Right ventricle myocardium superior (tissue), 1 donor: ENCODE data around the gene PTGDS. TPM values are rescaled to one million over a fixed set of nuclear protein-coding genes. Genes with fewer than 3 reads are reported as not detected.
A peak's percentile ranks its signal among the peaks of the same experiment; 100 is the strongest.

Experiments
- ATAC-seq: fragments of 200-7000 bp; cut with Tn5 transposase; one replicate; pipeline ENCODE4 v1.9.1; 2020; ENCODE audit warnings: mild to moderate bottlenecking; ENCODE audit not compliant: poor library complexity
- DNase-seq: peaks from one replicate; pipeline ENCODE4 v3.0.0-alpha.2; 2020
- intact Hi-C: fragments of 100-400 bp; cut with DNase I; formaldehyde crosslinking; loops from one replicate; pipeline ENCODE4 v1.11.2; 2022
- long read RNA-seq: library from polyadenylated mRNA; unstranded; transcript quantifications from one replicate; pipeline ENCODE4 v2.0.0, GENCODE V29; 2021
- total RNA-seq: library from RNA; stranded (reverse); fragmentation: NEBNext Ultra II Directional; extraction: Animal tissue kit (Norgen Biotek cat#: 25700); gene quantifications from one replicate; pipeline ENCODE4 v1.2.1, GENCODE V29; 2021
- donor health status: DM: no; HTN: yes; CAD: no; lungs with severe emphysema.

Gene PTGDS
- 6,152 TPM for total RNA-seq
- long read RNA-seq, transcript PTGDS-201 (3 exons, 921 nt): minor isoform, 9 of 5,899 reads
- long read RNA-seq, transcript PTGDS-202 (7 exons, 807 nt): major isoform, 5,458 of 5,899 reads
- long read RNA-seq, transcript PTGDS-209 (6 exons, 754 nt): minor isoform, 18 of 5,899 reads
- long read RNA-seq, partial matches to known transcripts: 47 of 5,899 reads
- long read RNA-seq, other reads (novel, unspliced or antisense): 365 of 5,899 reads

DNA sequence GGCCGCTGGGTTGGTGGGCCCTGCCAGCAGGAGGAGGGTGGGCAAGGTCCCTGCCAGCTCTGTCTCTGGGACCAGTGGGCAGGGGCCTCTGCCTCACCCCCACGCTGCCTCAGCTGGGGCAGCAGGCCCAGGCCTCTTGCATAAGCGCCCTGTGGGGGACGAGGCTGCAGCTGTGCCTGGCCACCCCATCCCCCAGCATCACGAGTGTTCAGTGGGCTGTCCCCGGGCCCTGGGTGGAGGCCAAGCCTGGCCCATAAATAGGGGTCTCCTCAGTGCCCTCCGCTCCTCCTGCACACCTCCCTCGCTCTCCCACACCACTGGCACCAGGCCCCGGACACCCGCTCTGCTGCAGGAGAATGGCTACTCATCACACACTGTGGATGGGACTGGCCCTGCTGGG, at the start of gene PTGDS:
PTGDS (plus strand) TSS at position 282 of the 400 bp plus-strand sequence; CDS start at position 357, 75 bp downstream.
- DNase-seq: peak; percentile 91
- ATAC-seq: peak; percentile 59
- intact Hi-C loops: loop anchor here (2.0 kb wide), 1 partner anchor 28 kb away; no protein-coding TSS in a partner anchor

DNA sequence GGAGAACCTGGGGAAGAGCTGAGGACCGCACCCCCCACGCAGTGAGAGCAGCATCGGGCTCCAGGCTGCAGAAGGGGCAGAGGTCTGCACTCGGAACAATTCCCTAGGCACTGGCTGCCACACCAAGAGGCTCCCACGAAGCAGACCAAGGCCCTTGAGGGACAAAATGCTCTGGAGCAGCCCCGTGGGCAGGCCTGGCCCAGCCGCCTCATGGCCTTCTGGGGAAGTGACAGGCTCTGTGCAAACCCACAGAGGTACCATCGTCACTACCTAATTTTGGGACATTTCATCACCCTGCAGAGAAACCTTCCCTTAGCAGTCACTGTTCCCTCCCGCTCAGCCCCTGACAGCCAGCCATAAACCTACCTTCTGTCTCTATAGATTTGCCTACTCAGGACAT, 48.7 kb upstream of the PTGDS start:
- no peak for DNase-seq
- ATAC-seq: peak; percentile 81
- intact Hi-C loops: no loop called here

DNA sequence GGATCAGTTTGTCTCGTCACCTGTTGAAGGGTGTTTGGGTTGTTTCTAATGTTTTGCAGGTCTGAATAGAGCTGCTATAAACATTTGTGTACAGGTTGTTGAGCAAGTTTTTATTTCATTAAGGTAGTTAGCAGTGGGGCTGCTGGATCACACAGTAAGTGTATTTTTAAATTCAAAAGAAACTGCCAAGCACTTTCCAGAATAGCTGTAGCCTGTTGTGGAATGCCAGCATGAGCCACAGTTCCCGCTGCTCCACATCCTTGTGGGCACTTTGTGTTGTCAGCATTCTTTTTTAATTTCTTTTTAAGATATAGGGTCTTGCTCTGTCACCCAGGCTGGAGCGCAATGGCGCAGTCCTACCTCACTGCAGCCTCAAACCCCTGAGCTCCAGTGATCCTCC, 47.3 kb upstream of the PTGDS start:
- ATAC-seq (peak; percentile 61), DNase-seq (no peak)
- intact Hi-C loops: no loop called here

DNA sequence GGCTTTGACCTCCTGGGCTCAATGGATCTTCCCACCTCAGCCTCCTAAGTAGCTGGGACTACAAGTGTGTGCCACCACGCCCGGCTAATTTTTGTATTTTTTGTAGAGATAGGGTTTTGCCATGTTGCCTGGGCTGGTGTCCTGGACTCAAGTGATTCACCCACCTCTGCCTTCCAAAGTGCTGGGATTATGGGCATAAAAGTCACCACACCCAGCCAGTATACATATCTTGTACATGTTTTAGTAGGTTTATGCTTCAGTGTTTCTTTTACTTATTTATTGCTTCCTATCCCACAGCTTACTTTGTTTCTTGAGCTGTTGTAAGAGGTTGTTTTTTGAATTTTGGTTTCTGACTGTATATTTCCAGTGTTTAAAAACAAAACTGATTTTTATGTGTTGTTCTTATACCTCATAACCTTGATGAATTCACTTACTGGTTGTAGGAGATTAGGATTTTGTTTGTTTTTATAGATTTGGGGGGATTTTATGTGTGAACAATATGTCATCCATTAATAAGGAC, 45.6 kb upstream of the PTGDS start:
- ATAC-seq (no peak), DNase-seq (no peak)
- intact Hi-C loops: no loop called here

DNA sequence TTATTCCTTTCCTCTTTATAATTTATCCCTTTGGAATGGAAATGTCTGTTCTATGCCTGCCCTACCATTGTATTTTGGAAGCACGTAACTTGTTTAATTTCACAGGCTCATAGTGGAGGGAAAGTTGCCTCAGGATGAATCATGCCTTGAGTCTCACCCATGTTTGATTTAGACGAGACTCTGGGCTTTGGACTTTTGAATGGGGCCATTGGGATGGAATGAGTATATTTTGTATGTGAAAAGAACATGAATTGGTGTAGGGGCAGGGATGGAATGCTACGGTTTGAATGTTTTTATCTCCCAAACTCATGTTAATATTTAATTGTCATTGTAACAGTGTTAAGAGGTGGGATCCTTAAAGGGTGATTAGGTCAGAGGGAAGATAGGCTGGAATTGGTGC, 43.0 kb upstream of the PTGDS start:
- ATAC-seq: no peak
- intact Hi-C loops: no loop called here
- DNase-seq: no peak

- ATAC-seq (no peak), DNase-seq (no peak)
- intact Hi-C loops: no loop called here
Measured at GRCh38 chr9:136935651-136936050, 41.7 kb upstream of the PTGDS start.

DNA sequence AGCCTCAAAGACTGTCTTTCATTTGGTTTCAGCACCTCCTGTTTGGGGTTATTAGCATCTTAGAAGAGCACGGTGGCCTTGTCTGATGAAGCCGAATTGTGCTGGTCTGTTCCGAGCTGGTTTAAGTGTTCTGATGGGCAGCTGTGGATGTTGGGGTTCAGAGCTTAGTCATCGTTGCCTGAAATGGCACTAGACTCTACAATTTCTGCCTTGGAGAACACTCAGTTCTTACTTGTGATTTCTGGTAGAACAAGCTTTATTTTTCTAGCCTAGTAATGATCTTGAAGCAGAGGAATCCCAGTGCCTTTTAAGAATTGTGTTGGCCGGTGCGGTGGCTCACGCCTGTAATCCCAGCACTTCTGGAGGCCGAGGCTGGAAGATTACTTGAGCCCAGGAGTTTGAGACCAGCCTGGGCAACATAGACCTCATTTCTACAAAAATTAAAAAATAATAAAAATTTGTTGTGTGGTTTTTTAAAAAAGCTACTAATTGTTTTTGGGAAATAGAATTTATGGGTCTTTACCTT, 40.6 kb upstream of the PTGDS start:
- intact Hi-C loops: no loop called here
- ATAC-seq: no peak
- no peak for DNase-seq

DNA sequence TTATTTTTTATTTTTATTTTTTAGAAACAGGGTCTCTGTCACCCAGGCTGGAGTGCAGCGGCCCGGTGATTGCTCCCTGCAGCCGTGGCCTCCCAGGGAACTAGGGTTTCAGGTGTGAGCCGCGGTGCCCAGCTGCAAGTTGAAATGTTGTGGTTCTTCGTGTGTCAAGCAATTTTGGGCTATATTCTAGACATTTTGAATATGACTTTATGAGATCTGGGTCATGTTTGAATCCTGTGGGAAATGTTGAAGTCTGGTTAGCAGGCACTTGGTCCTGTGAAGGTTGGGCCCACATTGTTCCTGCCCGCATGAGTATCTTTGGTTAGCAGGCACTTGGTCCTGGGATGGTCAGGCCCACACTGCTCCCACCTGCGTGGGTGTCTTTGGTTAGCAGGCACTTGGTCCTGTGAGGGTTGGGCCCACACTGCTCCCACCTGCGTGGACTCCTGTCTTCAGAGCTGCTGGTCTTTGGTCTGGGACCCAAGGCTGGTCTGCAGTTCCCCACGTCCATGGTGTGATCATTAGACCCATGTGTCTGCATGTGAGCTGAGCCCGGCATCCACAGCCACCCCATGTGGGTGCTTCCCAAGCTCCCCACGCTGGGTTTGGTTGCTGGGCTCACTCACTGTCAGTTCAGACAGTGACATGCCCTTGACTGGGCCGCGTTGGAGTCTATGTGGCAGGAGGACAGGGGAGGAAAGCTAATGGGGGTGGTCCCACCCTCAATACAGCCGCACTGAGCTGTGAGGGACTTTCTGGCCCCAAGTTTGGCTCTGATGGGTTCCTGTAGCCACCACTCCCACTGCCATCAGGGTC, 39.9 kb upstream of the PTGDS start:
- intact Hi-C loops: no loop called here
- no peak for DNase-seq
- ATAC-seq: no peak

GRCh38 chr9:136939431-136939995, 37.8 kb upstream of the PTGDS start:
- DNase-seq: peak; percentile 41
- intact Hi-C loops: no loop called here
- no peak for ATAC-seq

GRCh38 chr9:136939996-136940525, 37.2 kb upstream of the PTGDS start:
- ATAC-seq (peak; percentile 71), DNase-seq (peak; percentile 84)
- intact Hi-C loops: loop anchor here (5.0 kb wide), 1 partner anchor 93 kb away; the partner anchor contains the start of gene PHPT1

GRCh38 chr9:136940526-136941230, 36.6 kb upstream of the PTGDS start:
- no peak for ATAC-seq
- intact Hi-C loops: loop anchor here (5.0 kb wide), 1 partner anchor 93 kb away; the partner anchor contains the start of gene PHPT1
- peak; percentile 37 for DNase-seq

GRCh38 chr9:136941231-136942111, 35.8 kb upstream of the PTGDS start:
- intact Hi-C loops: loop anchor here (5.0 kb wide), 1 partner anchor 94 kb away; the partner anchor contains the start of gene PHPT1

DNA sequence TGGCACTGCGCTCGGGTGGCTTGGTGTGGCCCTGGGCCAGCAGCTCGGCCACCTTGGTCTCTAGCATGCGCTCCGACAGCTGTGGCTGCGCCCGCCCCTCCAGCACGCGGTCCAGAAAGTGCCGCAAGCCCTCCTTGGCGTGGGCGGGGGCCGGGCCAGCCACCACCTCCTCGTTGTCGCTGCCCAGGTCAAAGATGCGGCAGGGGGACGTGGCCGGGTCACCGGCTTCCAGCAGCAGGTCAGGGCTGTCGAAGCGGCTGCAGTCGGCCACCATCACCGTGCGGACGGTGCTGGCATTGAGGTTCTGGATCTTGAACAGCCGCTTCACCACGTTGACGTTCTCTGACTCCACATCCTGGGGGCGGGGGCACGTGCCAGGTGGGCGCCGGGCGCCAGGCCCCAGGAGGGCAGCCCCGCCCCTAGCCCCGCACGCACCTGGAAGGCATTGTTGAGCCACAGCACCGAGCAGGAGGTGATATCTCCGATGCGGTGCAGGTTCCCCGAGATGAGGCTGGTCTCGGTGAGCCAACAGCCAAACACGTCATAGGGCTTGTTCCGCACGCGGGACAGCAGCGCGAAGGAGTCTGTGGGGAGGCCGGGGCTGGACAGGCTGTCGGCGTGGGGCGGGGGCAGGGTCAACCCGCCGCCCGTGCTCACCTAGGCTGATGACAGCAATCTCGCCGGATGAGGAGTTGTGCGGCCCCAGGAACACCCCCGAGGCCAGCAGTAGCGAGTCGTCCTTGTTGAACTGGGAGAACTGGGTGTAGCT, 35.0 kb upstream of the PTGDS start:
- intact Hi-C loops: loop anchor here (5.0 kb wide), 1 partner anchor 95 kb away; the partner anchor contains the start of gene PHPT1
- ATAC-seq: no peak
- DNase-seq: peak; percentile 43

More at GRCh38 chr9:136941231-136942111, 35.8 kb upstream of the PTGDS start:
- no peak for ATAC-seq
- peak; percentile 54 for DNase-seq

DNA sequence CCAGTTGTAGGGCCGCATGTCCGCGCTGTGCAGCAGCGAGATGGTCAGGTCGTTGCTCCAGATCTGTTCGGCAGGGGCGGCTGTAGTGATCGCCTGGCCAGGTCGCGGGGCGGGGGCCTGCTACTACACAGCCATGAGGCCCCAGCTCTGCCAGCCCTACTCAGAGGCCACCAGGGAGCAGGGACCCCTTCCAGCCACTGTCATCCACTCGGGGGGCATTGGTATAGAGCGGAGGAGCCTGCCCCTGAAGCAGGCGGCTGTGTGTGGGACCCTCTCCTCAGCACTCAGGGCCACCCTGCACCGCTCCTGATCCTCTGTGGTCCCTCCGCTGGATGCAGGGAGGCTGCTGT, 34.4 kb upstream of the PTGDS start:
- DNase-seq (peak; percentile 47), ATAC-seq (no peak)
- intact Hi-C loops: loop anchor here (5.0 kb wide), 1 partner anchor 96 kb away; the partner anchor contains the start of gene PHPT1

GRCh38 chr9:136943291-136944211, 33.8 kb upstream of the PTGDS start:
- no peak for DNase-seq
- intact Hi-C loops: loop anchor here (5.0 kb wide), 1 partner anchor 96 kb away; the partner anchor contains the start of gene PHPT1
- no peak for ATAC-seq

DNA sequence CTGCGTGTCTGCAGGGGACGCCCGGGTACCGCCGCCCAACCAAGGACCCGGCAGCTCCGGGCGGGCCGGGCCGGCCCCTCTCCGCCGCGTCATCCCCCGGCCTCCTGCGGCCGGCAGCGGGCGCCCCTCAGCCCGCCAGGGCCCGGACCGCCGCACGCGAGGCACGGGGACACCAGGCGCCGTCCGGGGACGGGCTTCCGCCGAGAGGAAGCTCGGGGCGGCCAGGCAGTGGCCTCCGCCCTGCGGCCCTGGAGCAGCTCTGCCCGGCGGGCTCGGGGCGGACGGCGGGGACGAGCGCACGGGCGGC, 33.1 kb upstream of the PTGDS start:
- intact Hi-C loops: loop anchor here (5.0 kb wide), 1 partner anchor 97 kb away; the partner anchor contains the start of gene PHPT1
- ATAC-seq: peak; percentile 20
- no peak for DNase-seq
